HG03520 (cell line): ENCODE data around the gene ENTHD1.

Experiments used
- ATAC-seq: cut with Tn5 transposase; IDR thresholded peaks from one replicate; pipeline ENCODE4 v1.9.1; 2021; ENCODE audit warnings: mild to moderate bottlenecking, moderate library complexity; ENCODE audit not compliant: unreplicated experiment

Gene ENTHD1

DNA sequence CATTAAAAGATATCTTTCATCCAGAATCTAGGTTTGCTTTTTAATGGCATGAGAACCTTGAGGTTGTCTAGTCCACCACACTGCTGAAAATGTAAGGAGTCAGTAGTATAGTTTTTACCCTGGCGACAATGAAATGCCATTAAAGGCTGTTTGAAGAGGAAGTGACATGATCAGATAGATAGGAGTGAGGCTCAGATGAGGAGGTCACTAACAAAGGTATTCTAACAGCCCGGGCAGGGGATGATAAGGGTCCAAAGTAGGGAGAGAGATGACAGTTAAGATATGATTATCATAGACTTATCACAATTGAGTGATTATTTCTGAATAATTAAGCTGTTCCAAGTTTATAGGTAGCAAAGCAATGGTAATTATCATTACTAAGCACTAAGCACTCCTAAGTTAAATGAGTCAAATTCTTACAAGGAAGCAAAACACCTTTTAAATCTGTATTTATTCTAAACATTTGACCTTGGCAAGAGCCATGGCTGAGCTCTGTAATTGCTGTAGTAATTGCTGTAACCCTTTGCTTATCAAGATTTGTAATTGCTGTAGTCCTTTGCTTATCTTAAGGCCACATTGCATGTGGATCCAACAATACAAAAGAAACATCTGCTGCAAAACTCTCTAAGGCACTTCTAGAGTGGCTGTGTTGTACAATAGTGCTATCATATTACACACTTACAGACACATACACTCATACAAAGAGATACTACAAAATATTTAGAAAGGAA is 92.6 kb downstream of the ENTHD1 start:
- ATAC-seq: no peak

DNA sequence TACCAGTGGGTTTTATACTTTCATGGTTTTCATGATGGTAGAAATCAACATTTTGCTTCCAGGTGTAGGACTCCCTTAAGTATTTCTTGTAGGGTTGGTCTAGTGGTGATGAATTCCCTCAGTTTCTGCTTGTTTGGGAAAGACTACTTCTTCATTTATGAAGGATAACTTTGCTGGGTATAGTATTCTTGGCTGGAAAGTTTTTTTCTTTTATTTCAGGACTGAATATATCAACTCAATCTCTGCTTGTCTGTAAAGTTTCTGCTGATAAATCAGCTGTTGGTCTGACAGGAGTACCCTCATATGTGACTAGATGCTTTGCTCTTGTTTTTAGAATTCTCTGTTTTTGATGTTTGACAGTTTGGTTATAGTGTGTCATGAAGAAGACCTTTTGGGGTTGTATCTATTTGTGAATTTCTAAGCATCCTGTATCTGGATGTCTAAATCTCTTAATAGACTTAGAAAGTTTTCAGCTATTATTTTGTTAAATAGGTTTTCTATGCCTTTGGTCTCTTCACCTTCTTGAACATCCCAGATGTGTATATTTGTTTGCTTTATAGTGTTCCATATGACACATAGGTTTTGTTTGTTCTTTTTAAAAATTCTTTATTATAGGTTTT is 95.9 kb downstream of the ENTHD1 start:
- ATAC-seq: no peak

DNA sequence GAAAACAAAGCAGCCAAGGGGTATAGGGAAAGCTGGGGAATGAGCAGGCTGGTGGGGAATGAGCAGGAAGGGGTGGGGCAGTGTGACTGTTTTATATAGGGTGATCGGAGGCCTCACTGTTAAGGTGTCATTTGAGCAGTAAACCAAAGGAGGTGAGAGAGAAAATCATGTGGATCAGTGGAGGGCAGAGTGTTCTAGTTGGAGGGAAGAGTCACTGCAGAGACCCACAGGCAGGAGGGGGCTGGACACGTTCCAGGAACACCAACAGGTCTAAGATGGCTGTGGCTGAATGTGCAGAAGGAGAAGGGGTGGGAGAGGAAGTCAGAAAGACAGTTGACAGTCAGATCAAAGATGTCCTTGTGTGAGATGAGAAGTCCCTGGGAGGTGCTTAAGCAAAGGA is 103.8 kb downstream of the ENTHD1 start:
- ATAC-seq: no peak

DNA sequence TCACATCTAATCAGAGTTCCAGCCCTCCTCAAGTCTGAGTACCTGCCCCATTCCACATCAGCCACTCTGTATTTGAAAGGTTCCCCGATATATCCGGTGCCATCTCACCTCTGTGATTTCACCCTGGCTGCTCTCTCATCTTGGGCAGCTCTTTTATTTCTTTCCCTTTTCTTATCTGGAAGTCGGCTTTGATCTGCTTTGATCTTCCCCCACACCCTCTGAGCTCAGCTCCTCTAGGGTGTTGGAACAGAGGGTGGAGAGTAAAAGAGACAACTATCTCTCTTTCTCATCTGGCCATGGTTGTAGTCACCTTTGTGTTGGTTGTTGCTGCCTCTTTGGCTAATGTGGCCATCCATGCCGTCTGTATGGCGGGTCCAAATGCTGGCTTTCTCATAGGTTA is 108.3 kb downstream of the ENTHD1 start:
- ATAC-seq: no peak

DNA sequence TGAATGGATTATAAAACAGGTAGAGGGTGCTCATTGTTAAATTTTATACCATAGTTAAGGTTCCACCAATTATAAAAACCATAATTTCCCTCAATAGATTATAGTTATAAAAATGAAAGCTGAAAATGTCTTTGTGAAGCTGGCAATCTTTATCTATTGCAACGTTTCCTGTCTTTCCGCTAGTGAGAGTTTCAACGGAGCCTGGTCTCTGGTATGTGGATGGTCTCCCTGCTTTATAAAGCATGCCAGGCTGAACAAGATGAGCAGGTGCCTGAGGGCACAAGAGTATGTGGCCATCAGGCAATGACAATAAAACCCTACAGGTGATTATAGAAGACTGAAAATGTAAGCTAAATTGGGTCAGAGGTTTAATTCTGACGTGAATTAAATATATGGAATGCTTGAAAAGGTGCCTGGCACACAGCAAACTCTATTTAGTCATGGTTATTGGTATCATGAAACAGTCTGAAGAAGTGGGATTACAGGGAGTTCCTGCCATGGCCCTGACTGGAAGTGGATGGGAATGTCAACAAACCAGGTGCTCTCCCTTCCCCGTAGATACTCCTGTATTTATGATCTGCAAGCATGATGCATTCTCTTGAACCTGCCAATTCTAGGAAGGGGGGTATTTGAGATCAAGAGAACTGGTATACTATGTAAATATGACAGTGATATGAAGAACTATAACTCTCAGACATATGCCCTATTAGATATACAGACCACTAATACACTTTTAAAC is 115.7 kb downstream of the ENTHD1 start:
- ATAC-seq: no peak

DNA sequence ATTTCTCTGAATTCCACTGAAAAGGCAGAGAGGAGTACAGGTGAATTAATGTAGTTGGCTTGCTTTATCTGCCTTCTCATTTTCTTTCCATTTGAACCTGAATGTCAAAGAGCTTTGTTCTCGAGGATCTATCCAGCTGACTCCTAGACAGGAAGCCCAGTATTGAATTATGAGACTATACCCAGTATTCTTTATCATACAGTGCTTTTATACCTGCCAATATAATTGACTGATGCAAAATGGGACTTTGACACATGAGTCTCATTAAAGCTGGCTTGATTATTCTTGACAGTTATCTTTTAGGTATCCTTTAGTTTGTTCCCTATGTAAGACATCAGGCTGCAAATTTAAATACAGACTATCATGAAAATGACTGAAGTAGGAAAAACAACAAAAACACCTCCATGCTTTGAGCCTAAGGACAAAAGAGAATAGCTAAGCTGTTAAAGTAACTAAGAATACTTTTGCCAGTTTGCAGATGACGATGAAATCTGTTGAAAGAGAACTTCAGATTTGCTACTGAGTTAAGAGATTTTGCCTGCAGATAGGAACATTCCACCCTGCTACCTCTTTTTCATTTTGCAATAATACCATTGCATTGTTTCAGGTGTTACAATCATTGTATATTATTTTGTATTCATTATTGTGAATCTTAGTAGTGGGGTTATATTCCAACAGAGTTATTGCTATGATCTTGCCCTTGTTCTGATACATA is 117.1 kb downstream of the ENTHD1 start:
- no peak for ATAC-seq

DNA sequence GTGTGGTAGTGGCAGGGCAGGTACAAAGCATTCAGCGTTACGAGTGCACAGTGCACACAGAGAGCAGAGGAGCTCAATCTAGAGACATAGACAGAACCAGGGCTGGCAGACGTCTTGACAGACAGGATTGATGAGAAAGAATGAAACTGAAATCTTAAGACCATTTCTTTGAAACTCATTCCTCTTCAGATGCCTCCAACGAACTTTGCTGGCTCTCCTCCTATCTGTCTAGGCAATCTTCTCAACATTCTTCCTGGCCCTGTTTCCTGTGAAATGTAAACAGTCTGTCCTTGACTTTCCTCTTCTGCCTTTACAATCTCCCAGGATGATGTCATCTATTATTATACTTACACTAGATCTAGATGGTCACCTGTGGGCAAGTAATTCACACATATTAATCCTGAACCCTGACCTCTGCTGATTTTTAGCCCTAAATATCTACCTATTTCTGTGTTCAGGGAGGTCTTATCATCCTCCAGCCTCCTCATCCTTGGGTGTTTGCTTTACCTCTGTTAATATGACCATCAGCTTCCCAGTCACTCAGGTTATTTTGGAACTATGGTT is 119.5 kb downstream of the ENTHD1 start:
- ATAC-seq: no peak

DNA sequence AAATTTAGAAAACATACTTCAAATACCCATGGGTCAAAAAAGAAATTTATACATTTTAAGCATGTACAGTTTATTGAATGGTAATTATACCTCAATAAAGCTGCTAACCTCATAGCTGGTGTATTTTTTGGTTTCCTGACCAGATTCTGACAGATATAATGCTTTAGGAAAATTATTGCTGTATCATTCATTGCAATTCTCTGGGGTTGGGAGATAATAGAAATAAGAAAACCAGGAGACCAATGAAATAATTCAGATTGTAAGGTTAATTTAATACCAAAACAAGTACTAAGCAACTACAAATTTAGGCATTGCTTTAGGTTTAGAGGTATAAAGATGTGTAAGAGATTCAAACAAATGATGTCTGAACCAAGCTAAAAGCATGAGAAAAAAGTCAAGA is 120.1 kb downstream of the ENTHD1 start:
- ATAC-seq: no peak

DNA sequence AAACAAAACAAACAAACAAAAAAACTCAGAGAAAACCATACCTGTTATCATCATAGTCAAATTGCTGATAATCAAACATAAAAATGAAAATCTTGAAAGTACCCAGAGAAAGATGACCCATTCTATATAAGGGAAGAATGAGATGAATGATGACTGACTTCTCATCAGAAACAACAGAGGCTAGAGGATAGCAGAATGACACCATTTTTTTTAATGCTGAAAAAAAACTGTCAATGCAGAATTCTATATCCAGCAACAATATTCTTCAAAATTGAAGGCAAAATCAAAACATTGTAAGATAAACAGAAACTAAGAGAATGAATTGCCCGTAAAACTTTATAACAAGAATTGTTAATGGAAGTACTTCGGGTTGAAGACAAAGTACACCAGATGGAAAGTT is 122.1 kb downstream of the ENTHD1 start:
- ATAC-seq: no peak

DNA sequence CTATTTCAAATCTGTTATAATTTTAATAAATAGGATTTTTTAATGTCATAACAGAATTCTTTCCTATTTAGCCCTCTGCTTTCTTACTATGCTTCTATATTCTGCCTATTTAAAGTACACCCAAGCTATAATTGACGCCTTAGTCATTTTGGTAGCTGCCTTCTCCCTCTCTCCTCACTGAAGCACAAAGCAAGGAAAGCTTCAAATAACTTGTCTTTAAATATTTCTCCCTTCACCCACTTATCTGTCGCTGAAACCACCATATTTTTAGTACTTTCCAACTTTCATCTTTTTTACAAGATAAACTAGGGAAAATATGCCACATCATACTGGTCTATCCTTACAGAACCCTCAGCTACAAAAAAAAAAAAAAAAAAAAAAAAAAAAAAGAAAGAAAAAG is 127.9 kb downstream of the ENTHD1 start:
- no peak for ATAC-seq

DNA sequence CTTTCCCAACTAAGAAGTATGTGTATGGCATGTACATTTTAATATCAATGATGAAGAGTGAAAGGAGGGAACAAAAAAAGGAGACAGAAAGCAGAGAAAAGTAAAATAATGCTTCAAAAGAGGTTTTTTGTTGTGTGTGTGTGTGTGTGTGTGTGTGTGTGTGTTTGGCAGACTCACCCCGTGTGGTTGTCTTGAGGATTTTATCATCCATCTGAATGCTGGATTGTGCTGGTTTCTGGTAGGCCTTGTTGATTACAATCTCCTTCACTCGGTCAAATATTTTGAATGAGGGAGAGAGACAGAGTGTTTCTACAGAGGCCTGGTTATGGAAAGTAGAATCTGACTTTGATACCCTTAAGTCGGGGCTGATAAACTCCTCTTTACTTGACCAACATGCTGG is 128.5 kb downstream of the ENTHD1 start:
- no peak for ATAC-seq

DNA sequence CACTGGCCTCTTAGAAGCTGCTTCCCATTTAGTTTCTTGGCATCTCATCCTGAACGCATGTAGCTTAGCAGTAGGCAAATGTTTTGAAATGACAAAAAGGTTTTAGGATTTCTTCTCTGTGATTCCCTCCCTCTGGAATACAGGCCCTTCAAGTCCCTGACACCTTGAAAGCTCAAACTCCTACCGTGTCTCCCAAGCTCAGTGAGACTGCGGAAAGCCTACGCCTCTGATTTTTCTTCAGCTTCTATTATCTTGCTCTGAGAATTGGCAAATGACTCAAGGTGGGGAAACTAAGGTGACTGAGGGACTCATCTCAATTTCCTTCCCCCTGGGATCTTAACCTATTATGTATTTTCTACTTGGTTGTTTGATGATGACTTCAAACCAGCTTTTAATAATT is 130.3 kb downstream of the ENTHD1 start:
- no peak for ATAC-seq

DNA sequence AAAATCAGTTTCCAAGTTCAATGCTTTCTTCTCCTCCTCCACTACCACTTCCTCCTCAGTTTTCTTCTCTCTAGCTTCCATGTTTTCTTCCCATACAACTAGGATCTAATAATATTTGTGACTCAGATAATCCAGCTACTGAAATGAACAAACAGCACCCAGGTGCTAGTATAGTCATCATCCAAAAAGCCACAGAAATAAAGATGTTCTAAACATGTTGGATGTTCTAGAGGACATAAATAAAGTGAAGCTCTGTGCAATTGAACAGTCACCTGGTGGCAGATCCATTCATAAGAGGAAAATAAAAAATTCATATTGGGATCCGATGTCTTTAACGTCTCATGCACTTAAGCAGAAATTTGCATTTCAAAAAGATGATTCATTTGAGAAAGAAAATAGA is 142.8 kb downstream of the ENTHD1 start:
- no peak for ATAC-seq

DNA sequence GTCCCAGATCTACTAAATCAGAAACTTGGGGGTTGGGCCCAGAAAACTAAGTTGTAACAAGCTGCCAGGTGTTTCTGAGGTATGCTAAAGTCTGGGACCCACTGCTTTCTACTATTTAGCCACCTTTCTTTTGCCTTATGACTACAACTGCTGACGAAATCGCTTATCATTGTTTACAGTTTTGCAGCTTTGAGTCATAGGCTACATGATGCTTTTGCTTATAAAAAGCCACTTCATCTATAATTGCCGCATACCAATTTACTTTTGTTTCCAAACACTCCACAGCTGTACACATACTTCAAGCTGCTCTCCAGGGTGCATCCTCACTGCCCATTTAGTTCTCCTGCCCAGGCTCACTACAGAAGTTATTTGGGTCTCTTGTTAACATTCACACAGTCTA is 144.7 kb downstream of the ENTHD1 start:
- no peak for ATAC-seq

DNA sequence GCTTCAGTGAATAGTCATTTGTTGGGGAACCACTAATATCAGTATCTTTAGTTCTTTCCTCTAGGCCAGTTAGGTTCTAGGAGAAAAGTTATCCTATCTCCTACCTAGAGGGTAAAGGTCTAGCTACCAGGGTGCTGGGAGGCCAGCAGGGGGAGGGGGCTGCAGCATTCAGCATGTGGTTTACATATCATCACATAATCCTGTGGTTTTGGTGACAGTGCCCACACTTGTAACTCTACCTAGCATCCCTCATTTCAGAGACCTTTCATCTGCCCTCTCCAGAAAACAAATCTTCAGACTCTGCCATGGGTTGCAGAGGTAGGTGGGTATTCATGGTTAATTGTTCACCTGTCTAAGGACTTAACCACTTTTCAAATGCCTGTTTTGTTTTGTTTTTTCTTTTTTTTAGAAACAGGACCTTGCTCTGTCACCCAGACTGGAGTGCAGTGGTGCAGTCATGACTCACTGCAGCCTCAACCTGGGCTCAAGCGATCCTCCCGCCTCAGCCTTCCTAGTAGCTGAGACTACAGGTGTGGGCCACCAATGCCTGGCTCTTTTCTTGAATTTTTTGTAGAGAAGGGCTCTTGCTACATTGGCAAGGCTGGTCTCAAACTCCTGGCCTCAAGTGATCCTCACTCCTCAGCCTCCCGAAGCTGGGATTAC is 146.8 kb downstream of the ENTHD1 start:
- ATAC-seq: no peak

DNA sequence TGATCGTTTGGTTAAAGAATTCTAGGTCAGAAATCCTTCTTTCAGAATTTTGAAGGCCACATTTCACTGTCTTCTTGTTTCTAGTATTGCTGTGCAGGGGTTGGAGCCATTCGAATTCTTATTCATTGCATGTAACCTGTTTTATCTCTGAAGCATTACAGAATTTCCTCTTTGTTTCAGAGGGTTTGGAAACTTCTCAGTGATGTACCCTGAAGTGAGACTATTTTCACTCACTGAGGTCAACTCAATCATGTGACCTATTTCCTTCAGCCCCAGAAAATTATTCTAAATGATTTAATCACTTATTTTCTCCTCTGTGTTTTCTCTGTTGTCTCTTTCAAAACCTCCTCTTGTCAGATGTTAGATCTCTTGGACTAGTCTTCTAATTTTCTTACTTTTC is 147.8 kb downstream of the ENTHD1 start:
- ATAC-seq: no peak

DNA sequence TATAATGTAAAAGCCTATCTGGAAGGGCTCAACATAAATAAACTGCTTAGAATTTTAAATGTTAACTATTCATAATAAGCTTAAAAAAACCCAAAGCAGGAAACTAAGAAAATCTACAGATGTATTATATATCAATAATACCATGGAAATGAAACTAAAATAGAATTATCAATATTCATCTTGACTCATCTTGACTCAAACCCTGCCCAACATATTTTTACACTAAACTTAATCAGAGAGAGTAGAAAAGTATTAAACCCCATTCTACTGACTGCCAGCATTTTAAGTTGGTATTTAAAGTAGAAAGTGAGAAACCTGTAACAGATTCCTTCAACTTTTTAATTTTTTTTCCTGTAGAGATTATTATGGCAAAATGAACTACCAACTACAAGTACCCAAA is 149.2 kb downstream of the ENTHD1 start:
- no peak for ATAC-seq

DNA sequence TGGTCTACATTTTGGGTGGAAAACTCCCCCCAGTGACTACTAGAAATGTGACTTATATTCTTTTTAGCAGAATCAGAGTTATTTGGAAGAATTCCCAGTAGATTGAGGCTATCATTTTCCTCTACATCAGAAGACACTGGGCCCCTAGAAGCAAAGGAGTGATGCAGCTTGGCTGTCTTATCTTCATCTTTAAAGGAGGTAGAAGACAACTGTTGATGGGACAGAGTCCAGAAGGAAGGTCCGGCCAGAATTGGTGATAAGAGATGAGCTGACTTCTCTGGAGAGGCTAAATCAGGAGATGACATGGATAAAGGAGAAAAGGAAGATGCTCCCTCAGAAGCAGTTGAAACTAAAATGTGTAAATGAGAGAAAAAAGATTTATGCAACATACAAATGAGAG is 149.6 kb downstream of the ENTHD1 start:
- ATAC-seq: no peak

DNA sequence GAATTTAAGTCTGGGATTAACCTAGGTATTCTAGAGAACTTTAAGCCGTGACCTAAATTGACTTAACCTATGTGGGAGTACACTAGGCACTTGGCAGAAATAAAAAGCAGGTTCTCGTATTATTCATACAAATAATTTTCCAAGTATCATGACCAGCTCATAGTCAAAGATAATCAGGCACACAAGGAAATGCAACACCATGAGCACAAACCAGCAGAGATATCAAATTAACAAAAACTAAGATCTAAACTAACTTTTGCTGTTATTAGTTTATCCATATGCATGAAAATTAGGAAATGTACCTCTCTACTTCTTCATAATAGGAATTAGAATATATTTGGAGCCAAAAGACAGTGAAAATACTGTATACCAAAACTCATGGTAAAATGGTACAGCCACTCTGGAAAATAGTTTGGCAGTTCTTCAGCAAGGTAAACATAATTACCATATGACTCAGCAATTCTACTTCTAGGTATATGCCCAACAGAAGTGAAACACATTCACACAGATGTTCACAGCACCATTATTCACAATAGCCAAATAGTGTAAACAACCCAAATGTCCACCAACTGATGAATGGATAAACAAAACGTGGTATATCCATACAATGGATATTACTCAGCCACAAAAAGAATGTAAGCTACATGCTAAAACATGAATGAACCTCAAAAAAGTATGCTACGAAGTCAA is 154.1 kb downstream of the ENTHD1 start:
- no peak for ATAC-seq

DNA sequence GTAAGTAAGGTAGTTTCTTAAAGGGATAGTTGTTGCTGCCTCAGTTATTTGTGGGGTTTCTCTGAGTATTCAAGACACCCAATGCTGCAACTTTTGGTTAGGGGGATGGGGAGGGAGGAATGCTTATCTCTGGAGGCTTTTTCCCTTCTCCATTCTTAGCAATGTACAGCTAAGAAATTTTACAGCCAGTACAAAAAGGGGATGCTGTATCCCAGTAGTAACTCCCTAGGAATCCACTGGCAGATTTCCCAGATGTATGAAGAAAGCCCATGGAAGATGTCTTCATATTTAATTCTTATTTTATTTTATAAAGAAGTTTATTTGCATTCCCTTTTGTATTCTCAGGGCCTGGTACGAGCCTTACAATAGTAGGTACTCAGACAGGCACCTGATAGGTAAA is 154.8 kb downstream of the ENTHD1 start:
- ATAC-seq: no peak
